IPS-15b (cell line): ENCODE results near the gene RIN1.

Experiments
- H3K27me3 ChIP-seq: one replicate; pipeline ENCODE4 v1.6.1; 2013; ENCODE audit warnings: low read length; ENCODE audit not compliant: control insufficient read depth, insufficient read depth
- H3K36me3 ChIP-seq: one replicate; pipeline ENCODE4 v1.6.1; 2013; ENCODE audit warnings: low read length; ENCODE audit not compliant: control insufficient read depth, insufficient read depth
- H3K4me1 ChIP-seq: one replicate; pipeline ENCODE4 v1.6.1; 2013; ENCODE audit warnings: mild to moderate bottlenecking, low read length; ENCODE audit not compliant: control insufficient read depth, insufficient read depth
- H3K4me3 ChIP-seq: one replicate; pipeline ENCODE4 v1.5.1; 2013; ENCODE audit warnings: low read depth, low read length
- H3K9ac ChIP-seq: one replicate; pipeline ENCODE4 v1.6.1; 2013; ENCODE audit warnings: low read depth, mild to moderate bottlenecking, low read length
- H3K9me3 ChIP-seq: one replicate; pipeline ENCODE4 v1.6.1; 2013; ENCODE audit warnings: mild to moderate bottlenecking, low read length; ENCODE audit not compliant: control insufficient read depth, insufficient read depth

Gene RIN1

GRCh38 chr11:66347425-66348276 is 11.4 kb upstream of the RIN1 start, which contains the start of gene B4GAT1:
B4GAT1 (minus strand) TSS chr11:66347629; CDS start chr11:66347545, 84 bp downstream.
- Histone ChIP-seq H3K9me3 (no peaks in the 10 kb centered on the region), H3K4me1 (peaks cover 2% of the 10 kb centered on the region), H3K9ac (peak within 1 kb of the TSS; percentile 87), H3K36me3 (no peaks in the 10 kb centered on the region), H3K4me3 (peak within 1 kb of the TSS; percentile 98), H3K27me3 (peaks cover 8% of the 10 kb centered on the region)

DNA sequence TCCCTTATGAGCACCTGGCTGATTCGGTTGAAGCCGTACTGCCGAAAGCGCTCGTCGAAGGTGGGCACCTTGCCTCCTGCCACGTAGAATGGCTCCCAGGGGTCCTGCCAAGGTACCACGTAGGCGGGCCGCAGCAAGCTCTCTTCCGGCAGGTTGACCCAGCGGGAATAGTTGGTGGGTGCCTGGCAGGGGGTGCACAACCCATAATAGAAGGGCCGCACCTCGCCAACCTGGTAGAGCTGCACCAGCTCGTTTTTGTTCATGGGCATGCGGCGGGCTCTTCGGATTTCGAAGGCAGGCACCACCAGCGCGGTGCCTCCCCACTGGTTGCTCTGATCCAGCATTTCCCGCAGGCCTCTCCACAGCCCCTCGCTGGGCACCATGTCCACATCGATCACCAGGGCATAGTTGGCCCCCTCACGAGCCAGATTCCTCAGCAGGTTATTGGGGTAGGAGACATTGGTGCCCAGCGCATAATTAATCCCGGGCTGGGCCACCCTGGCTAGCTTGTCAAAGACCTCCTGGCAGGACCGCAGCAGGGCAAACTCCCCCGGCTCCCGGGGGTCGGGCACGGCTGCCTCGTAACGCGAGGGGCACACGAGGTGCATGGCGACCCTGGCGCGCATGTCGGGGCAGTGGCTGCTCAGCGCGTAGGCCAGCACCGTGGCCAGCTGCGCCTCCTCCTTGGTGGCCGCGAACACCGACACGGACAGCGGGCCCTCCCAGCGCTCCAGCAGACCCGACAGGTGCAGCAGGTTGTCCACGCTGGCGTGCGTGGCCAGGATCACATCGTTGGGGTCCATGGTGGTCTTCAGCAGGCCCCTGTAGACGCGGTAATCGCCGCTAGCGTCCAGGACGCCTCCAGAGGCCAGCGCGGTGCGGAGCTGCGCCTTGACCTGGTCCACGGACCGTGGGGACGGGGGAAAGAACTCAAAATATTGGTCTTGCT is 10.5 kb upstream of the RIN1 start:
- Histone ChIP-seq H3K4me1 (peaks cover 2% of the 10 kb centered on the region), H3K9ac (peak overlapping the region; percentile 76), H3K4me3 (peak overlapping the region; percentile 98), H3K9me3 (no peaks in the 10 kb centered on the region), H3K36me3 (peaks cover 6% of the 10 kb centered on the region), H3K27me3 (peaks cover 8% of the 10 kb centered on the region)

GRCh38 chr11:66345316-66345649 is 9.0 kb upstream of the RIN1 start:
- peaks cover 19% of the 10 kb centered on the region for H3K36me3 ChIP-seq
- peaks cover 2% of the 10 kb centered on the region for H3K4me1 ChIP-seq
- peak overlapping the region; percentile 55 for H3K4me3 ChIP-seq
- H3K9ac ChIP-seq: no peak overlapping the region
- no peaks in the 10 kb centered on the region for H3K9me3 ChIP-seq
- peaks cover 8% of the 10 kb centered on the region for H3K27me3 ChIP-seq

GRCh38 chr11:66344550-66345315 is 8.5 kb upstream of the RIN1 start, which contains the start of gene BRMS1:
BRMS1 (minus strand) TSS chr11:66345104; CDS start chr11:66342234, 2,870 bp downstream.
- peak within 1 kb of the TSS; percentile 98 for H3K4me3 ChIP-seq
- H3K36me3 ChIP-seq: peaks cover 25% of the 10 kb centered on the region
- peaks cover 2% of the 10 kb centered on the region for H3K4me1 ChIP-seq
- H3K9ac ChIP-seq: peak within 1 kb of the TSS; percentile 74
- peaks cover 8% of the 10 kb centered on the region for H3K27me3 ChIP-seq
- H3K9me3 ChIP-seq: no peaks in the 10 kb centered on the region

- peaks cover 30% of the 10 kb centered on the region for H3K36me3 ChIP-seq
- H3K4me3 ChIP-seq: no peak overlapping the region
- no peaks in the 10 kb centered on the region for H3K9me3 ChIP-seq
- peaks cover 8% of the 10 kb centered on the region for H3K27me3 ChIP-seq
- H3K4me1 ChIP-seq: peaks cover 2% of the 10 kb centered on the region
- no peak overlapping the region for H3K9ac ChIP-seq
Measured at GRCh38 chr11:66343176-66343575, 6.9 kb upstream of the RIN1 start.

DNA sequence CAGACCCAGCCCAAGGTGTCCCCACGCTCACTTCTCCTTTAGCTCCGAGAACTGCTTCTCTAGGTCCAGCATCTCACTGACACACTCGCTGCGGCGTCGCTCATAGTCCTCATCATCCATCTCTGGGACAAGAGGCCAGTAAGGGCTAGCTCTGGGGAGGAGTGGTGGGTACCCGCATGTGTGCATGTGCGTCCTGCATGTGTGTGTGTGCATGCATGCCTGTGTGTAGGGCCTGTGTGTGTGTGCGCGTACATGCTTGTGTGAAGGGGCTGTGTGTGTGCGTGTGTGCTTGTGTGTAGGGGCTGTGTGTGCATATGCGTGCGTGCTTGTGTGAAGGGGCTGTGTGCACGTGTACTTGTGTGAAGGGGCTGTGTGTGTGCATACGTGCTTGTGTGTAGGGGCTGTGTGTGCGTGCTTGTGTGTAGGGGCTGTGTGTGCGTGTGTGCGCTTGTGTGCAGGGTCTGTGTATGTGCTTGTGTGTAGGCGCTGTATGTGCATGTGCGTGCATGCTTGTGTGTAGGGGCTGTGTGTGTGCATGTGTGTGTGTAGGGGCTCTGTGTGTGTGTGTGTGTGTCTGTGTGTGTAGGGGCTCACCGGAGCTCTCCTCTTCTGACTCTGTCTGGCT is 5.4 kb upstream of the RIN1 start:
- Histone ChIP-seq H3K36me3 (peaks cover 32% of the 10 kb centered on the region), H3K9ac (no peak overlapping the region), H3K9me3 (no peaks in the 10 kb centered on the region), H3K4me3 (no peak overlapping the region), H3K4me1 (peaks cover 4% of the 10 kb centered on the region), H3K27me3 (peaks cover 2% of the 10 kb centered on the region)

GRCh38 chr11:66340596-66341501 is 4.6 kb upstream of the RIN1 start:
- peaks cover 4% of the 10 kb centered on the region for H3K4me1 ChIP-seq
- H3K9ac ChIP-seq: no peak overlapping the region
- no peaks in the 10 kb centered on the region for H3K9me3 ChIP-seq
- H3K36me3 ChIP-seq: peaks cover 32% of the 10 kb centered on the region
- H3K4me3 ChIP-seq: no peak overlapping the region
- no peaks in the 10 kb centered on the region for H3K27me3 ChIP-seq

- no peaks in the 10 kb centered on the region for H3K27me3 ChIP-seq
- H3K36me3 ChIP-seq: peaks cover 32% of the 10 kb centered on the region
- no peaks in the 10 kb centered on the region for H3K9me3 ChIP-seq
- no peak overlapping the region for H3K4me3 ChIP-seq
- H3K4me1 ChIP-seq: peaks cover 4% of the 10 kb centered on the region
- no peak overlapping the region for H3K9ac ChIP-seq
Measured at GRCh38 chr11:66339686-66340483, 3.7 kb upstream of the RIN1 start.

DNA sequence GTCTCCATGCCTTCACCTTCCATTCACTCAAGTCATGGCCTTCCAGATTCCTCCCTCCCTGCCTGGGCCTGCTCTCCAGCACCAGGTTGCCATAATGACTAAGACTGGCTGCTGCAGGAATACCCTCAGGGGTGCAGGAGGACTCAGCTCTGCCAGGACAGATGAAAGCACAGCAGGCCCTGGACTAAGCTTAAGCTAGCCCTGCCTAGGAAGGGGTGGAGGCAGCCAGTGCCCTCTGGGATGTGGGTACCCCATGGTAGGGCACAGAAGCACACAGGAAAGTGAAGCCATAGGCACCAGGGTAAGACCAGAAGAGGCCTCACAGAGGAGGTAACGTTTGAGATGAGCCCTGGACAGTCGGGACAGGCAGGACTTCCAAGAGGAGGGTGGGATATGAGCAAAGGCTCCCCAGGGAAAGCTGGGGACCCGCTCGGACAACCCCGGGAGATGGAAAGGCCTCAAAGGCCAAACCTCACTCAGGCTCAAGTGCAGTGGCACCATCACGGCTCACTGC is 3.0 kb upstream of the RIN1 start:
- H3K9me3 ChIP-seq: no peaks in the 10 kb centered on the region
- peaks cover 32% of the 10 kb centered on the region for H3K36me3 ChIP-seq
- H3K27me3 ChIP-seq: no peaks in the 10 kb centered on the region
- peaks cover 4% of the 10 kb centered on the region for H3K4me1 ChIP-seq
- H3K4me3 ChIP-seq: no peak overlapping the region
- H3K9ac ChIP-seq: no peak overlapping the region
